Epidermal melanocyte (primary cell): ENCODE data around the gene PLEKHG7.
A peak's percentile ranks its signal among the peaks of the same experiment; 100 is the strongest.
"Not testable (repeated sequence)": the region's sequence is repeated elsewhere in the genome, so short reads cannot be mapped to it uniquely, and the experiment has no call there.

Experiments used
- DNase-seq: peaks from one replicate; pipeline ENCODE4 v3.0.0; 2011; ENCODE audit warnings: low spot score; ENCODE audit not compliant: insufficient read length

The PLEKHG7 gene, protein sequence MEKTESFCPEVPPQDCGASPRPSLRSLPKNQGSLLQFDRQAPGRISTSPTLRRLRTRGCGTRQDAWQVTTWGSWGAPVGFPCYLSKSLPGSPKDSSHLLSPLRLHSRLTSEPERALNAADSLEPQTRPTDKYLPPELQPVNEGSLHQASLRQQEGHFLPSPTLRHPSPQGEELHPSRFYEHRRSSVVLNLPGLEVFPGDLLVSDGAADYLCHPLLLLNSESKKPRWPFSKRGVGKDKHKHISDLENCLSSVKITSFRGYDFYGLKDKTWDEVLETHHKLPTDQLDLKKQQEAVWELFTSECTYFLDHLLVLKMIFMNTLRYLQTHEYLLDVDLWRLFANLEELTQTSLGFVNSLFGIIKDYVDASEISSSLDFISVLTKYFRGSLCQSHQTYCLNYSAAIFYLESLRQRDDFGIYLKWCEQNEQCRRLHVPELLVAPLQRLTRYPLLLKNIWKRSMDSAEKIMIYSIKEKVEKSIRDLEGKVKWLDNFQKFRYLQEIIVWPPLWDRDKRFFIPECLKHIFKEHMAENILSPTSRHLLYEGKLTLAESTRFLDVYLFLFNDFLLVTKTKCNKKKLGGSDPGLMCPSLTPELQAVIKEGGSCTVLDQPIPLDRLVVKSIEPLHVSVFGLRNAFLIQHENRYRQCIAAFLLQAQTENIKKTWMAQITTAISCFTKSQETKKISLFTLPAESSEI

GRCh38 chr12:92702754-92703679 is at the start of gene PLEKHG7:
Gene PLEKHG7 (plus strand): TSS chr12:92702989. CDS start chr12:92706632, 3,643 bp downstream.
- no peak for DNase-seq

DNA sequence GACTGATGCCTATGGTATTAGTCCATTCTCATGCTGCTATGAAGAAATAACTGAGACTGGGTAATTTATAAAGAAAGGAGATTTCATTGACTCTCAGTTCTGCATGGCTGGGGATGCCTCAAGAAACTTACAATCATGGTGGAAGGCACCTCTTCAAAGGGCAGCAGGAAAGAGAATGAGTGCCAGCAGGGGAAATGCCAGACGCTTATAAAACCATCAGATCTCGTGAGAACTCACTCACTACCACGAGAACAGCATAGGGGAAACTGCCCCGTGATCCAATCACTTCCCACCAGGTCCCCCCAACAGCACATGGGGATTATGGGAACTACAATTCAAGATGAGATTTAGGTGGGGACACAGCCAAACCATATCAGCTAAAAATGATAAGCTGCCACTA is 48.5 kb upstream of the PLEKHG7 start:
- not testable (repeated sequence) for DNase-seq

- DNase-seq, result no peak
These were observed 47.9 kb upstream of the PLEKHG7 start for GRCh38 chr12:92654929-92655328.

DNA sequence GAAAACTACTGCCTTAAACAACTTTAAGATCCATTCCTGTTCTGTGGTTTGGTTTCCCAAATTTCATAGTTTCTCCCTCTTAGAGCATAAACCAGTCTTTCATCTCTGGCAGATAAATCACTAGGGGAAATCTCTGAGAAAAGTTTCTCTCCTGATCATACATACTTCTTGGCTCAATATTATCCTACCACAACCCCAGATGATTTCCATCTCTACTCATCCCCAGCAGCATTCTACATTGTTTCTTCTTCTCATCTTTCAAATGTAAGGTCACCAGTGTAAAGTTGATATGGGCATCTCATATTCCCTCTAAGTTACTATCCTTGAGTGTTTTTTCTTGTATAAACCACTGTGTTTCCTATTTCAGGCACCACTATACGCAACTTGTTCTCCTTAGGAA is 45.9 kb upstream of the PLEKHG7 start:
- no peak for DNase-seq

DNA sequence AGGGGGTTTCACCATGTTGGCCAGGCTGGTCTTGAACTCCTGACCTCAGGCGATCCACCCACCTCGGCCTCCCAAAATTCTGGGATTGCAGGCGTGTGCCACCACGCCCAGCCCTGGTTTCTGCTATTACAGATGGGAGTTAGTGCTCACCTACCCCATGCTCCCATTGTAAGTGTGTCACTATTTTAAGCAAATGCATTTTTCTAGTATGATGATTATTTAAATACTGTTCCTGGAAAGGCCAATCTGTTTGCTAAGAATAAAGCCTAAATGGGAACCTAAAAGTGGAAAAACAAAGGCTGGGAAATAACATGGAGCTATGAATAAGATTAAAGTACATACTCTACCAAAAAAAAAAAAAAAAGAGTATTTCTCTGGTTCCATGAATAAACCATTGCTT is 45.0 kb upstream of the PLEKHG7 start:
- no peak for DNase-seq

DNA sequence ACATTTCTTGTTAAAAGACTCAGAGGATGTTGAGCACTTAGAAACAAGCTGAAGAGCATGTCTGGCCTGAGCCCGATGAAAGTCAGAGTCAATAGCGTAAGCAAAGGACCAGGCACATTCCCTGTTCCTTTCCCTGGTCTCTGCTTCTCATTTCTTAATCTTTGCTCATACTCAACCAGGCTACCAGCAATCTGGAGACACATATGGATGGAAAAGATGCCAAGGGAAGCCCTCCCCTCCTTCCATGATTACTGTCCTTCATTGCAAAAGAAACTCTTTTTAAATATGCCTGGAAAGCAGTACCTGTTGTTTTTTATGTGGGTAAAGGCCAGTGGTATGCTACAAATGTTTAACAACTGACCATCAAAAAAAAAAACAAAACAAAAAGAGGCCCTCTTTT is 44.2 kb upstream of the PLEKHG7 start:
- no peak for DNase-seq

DNA sequence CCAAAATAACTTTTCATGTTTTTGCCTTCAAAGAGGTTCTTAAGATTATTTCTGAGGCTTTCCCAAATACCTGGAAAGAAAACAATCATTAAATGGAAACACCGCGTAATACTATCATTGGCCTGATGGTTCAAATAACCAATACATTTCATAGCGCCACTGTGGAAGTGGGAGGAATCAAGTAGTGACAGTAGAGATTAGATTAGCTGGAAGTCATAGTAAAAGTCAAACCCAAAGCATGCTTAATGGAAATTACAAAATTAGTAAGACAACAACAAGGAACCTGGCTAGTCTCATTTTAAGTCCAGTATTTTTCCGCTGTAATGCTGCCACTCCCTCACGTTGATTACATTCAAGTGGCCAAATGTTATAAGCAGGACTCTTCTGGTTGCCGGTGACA is 41.5 kb upstream of the PLEKHG7 start:
- no peak for DNase-seq

DNA sequence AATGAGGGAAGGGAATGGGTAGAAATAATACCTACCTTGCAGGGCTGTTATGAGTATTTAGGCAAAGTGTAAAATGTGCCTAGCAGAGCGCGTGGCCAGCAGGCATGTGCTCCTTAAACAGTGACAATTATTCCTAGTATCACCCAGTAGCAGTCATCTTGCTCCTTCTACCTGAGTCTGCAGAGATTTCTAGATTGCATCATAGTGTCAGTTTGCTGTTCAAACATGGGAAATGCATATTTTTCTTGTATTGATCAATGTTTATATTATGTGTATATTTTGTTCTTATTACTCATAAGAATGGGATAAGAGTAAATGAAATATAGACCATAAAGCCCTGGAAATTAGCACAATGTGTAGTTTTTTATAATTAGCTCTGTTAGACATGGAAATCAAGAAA is 37.3 kb upstream of the PLEKHG7 start:
- no peak for DNase-seq

- DNase-seq, result no peak
These were observed 34.0 kb upstream of the PLEKHG7 start for GRCh38 chr12:92668739-92669138.

DNA sequence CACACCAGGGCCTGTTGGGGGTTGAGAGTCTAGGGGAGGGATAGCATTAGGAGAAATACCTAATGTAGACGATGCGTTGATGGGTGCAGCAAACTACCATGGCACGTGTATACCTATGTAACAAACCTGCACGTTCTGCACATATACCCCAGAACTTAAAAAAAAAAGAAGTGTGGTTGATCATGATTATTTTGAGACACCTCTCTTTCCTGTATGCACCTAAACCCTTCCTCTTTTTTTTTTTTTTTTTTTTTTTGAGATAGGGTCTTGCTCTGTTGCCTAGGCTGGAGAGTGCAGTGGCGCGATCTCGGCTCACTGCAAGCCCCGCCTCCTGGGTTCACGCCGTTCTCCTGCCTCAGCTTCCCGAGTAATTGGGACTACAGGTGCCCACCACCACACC is 31.3 kb upstream of the PLEKHG7 start:
- DNase-seq, result not testable (repeated sequence)

GRCh38 chr12:92673756-92674155 is 29.0 kb upstream of the PLEKHG7 start:
- DNase-seq, result no peak

- DNase-seq, result no peak
These were observed 28.3 kb upstream of the PLEKHG7 start for GRCh38 chr12:92674500-92674899.

DNA sequence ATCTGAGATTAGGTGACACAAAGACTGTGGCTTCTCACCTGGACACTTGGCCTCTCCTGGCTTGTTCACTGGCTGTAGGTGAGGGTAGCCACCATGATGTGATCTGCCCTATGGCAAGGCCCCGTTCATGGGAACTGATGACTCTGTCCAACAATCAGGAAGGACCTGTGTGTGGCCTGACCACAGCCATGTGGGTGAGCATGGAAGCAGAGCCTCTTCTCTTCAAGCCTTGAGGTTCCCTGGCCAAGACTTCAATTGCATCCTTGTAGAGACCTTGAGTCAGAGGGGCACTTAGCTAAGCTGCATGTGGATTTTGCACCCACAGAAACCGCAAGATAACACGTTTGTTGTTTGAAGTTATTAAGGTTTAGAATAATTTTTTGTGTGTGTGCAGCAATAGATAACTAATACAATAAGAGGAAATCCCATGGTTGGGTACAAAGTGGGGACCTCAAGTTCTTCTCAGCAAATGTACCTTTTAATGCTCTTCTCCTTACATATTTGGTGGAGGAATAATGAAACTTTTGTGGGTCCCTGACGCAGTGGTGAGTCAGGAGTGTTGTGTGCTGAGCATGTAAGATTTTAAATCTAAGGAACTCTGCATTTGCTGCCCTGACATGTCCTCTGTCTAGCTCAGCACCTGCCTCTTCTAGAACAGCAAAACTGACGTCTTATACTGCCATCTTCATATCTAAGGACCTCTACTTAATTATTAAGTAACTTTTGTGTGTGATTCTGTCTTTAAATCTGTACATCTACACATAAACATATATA is 27.5 kb upstream of the PLEKHG7 start:
- DNase-seq, result no peak

- DNase-seq, result no peak
These were observed 26.1 kb upstream of the PLEKHG7 start for GRCh38 chr12:92676710-92677109.

- DNase-seq, result no peak
These were observed 12.2 kb upstream of the PLEKHG7 start for GRCh38 chr12:92690601-92691000.

DNA sequence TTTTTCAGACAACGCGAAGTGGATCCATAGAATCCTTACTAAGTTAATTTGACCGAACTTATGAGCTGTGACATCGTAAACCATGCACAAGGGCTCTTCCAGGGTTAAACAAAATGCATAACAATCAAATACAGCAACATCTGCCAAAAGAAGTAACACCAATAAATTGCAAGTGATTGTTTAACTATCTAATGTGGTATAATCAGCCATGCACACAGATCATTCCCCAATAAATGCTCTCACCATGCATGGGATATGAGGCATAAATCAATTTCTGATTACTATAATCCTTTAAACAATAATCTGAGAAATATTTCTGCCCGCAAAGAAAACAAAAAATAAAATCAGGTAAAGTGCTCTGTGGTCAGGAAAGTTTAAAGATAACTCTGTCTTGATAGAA is 7.7 kb upstream of the PLEKHG7 start:
- DNase-seq, result no peak

- DNase-seq, result no peak
These were observed 7.2 kb upstream of the PLEKHG7 start for GRCh38 chr12:92695577-92695976.

- DNase-seq, result peak; percentile 38
These were observed 6.6 kb upstream of the PLEKHG7 start for GRCh38 chr12:92696216-92696615.

GRCh38 chr12:92698474-92698873 is 4.3 kb upstream of the PLEKHG7 start:
- no peak for DNase-seq

GRCh38 chr12:92701441-92701840 is 1.3 kb upstream of the PLEKHG7 start:
- no peak for DNase-seq

DNA sequence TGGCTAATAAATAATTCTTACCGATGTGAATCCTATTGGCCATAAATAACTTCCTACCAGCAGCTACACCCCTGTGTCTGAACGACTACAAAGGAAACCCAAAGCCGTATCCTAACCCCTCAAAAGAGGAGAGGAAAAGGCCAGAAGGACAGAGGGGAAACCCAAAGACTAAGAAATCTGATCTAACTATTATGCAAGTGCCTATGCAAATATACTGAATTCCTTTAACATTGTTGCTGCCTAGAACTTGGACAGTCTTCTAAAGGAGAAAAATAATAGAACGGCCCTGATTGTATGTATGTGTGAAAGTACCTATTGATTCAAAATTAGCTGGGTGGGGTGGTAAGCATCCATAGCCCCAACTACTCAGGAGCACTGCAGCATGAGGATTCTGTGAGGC is 997 bp downstream of the PLEKHG7 start:
- no peak for DNase-seq
